Stimulated activated CD4-positive, alpha-beta T cell treated with anti-CD3 and anti-CD28 coated beads, Interleukin-12 subunit alpha, Interleukin-12 subunit beta, amount 100 ng/mL, for 4 hours (primary cell): ENCODE measurements around the gene GRIA1.

Experiments
- DNase-seq: peaks from one replicate; pipeline ENCODE4 v3.0.0-alpha.2; 2020

GRIA1 gene

DNA sequence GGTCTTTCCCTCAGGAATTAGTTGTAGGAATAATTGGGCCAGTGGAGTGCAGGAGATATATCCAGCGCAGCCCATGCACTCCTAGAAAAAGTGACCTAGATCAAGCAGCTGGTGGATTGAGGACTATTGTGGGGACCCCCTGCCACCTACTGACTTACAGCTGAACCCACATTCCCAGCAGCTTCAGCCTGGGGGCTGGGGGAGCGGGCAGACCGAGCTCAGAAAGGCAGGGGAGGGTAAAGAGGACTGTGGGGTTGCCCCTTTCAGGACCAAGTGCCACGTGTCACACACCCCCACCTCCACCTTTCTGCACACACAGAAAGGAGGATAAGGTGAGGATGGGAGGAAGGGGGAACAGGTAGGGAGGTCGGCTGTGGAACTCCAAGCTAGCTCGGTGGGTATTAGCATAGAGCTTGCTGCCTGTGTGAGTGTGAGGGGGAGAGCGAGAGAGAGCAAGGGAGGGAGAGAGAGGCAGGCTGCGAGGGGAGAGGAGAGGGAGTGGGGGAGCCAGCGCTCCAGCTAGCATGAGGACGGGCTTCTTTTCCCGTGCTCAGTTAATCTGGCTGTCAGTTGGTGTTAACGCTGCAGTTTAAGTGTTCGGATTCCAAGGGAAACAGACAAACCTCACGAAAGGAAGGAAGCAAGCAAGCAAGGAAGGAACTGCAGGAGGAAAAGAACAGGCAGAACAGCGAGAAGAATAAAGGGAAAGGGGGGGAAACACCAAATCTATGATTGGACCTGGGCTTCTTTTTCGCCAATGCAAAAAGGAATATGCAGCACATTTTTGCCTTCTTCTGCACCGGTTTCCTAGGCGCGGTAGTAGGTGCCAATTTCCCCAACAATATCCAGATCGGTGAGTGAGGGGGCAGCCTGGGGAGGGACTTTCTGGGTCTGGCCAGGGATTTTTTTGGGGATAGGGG, at the start of gene GRIA1:
TSS of gene GRIA1 (plus strand) at position 553 of the 920 bp plus-strand sequence.
- DNase-seq = no peak

DNA sequence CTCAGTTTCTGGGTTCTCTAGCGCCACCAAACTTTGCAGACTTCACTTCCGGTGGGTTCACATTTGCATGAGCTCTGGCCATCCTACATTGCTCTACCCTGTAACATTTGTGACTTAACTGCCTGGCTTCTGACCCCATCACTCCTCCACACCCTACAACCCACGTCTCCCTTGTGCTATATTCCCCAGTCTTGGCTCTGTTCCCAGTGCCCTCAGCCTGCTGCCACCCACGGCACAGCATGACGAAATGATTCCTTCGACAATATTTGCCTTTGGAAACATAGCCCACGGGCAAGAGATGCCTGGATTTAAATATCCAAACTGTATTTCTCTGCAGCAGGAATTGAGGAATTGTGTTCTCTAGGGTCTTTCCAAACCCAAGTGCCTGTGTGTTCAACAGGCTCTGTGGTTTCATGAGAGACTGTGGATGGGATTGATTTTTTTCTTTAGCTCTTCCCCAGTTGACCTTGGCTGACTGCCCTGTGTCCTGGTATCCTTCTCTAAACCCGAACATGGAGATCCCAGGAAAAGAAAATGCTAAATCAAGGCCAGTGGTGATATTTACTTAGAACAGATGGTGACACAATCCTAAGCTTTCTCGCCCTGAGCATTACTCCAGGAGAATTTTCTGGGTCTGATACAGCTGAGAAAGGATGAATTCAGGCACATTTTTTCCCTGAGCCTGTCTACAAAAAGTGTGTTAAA, 44.4 kb upstream of the GRIA1 start:
- no peak for DNase-seq

DNA sequence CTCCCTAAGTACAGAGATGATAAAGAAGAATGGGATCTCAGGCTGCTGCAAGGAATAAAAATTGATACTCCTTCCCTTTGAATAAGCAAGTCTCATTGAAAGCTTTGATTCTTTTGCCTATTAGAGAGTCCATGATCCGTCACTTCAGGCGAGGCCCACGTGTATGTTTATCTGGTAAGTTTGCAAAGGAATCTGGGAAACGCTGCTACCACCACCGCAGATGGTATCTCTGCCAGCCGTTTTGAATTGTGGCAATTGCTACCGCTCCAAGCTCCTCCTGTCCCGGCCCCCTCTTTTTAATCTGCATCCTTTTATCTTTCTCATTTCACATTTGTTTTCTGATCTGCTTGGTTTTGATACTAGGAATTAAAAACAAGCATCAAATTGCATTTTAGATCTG, 42.9 kb upstream of the GRIA1 start:
- no peak for DNase-seq

DNA sequence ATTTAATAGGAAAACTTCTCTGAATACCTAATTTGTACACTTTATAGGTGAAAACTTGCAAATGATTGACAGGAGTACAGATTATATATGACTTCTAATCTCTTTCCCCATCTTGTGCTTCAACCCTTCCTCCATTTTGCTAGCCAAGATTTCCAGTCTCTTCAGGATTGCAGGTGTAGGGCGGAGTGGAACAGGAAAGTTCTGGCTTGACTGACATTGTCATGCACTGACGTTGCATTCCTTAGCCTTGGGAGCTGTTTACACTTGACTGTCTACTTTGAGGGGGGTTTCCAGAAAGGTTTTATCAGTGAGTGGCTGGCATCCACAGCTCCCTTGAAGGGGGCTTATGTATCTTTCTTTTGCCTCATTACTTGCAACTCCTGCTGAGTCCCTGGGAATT, 34.1 kb upstream of the GRIA1 start:
- no peak for DNase-seq

DNA sequence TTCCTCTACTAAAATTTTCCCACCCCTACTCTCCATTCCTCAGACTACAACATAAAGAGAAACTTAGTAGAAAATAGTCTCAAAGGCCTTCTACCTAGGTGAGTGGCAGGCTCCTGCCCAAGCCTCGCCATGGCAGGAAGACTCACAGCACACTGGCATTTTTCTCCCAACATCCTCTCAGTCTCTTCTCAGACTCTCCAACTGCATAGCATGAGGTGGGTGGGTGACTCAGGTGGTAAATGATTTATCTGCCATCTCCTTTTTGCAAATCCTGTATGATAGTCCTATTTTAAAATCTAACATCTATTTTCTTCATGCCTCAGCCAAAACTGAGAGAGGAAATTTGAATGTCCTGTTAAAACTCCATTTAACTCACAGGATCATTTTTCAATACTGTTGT, 33.5 kb upstream of the GRIA1 start:
- no peak for DNase-seq

DNA sequence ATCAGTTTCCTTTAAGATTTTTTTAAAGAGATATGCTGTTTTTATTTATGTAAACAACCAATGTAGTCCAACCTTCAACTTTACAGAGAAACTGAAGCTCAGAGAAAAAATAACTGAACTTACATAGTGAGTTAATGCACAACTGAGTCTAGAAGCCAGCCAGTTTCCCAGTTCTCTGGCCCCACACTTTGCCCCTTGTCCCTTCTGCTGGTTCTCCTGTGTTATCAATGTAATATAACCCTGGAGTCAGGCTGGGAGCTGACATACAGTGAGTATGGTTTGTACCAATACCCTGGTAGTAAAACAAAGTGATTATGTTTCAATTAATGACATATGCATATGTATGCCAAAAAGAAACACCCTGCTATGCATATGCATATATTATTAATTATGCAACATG, 32.2 kb upstream of the GRIA1 start:
- no peak for DNase-seq

DNA sequence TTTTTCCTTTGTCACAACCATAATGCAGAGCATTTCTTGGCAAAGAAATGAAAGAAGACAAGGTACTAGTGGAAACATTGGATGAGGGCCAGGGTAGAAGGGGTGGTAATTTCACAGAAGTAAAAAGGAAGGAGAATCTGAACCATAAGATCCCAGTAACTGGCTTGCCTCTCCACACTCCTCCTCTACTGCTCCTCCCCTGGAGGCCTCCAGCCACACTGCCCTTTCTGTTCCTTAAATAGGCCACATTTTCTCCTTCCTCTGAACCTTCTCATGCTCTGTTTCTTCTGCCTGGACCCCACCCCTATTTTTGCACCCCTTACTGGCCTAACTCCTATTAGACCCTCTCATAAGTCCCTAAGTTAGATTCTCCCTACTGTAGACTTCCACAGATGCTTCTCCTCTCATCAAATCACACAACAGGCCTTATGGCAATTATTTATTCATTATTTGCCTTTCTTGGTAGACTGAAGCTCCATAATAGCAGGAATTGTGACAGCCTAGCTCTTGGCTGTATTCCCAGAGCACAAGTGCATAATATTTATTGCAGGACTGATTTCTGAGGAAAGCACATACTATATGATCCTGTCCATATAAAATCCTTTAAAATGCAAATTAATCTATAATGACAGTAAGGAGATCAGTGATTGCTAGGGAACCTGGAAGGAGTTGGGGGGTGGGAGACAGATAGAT, 31.3 kb upstream of the GRIA1 start:
- DNase-seq = no peak

GRCh38 chr5:153460421-153460820, 30.0 kb upstream of the GRIA1 start:
- DNase-seq = no peak

DNA sequence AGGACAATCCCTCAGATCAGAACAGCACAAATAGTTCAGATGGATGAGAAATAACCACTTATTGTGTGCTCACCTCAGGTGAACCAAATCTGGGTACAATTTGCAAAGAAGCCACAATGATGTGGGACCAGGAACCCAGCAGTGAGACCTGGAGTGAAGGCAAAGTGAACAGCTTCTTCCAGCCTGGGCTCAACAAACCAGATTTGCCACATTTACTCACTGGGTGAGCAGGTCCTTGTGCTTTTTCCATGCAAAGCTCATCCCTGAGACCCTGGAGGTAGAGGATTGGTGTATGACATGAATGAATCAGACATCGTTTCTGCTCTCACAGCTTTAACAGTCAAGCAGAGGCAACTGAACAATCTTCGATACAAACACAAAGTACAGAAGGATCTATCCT, 29.1 kb upstream of the GRIA1 start:
- DNase-seq = no peak

DNA sequence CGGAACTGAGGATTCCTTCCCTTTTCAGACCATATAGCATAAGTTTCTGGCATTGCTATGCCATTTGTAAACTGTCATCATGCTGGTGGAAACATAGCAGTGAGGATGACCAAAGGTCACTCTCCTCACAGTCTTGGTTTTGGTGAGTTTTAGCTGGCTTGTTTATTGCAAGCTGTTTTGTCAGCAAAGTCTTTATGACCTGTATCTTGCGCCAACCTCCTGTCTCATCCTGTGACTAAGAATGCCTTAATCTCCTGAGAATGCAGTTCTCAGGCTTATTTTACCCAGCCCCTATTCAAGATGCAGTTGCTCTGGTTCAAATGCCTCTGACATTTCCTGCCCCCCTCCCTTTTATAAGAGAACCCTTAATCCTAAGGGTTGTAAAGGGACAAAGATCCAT, 26.7 kb upstream of the GRIA1 start:
- DNase-seq = no peak

DNA sequence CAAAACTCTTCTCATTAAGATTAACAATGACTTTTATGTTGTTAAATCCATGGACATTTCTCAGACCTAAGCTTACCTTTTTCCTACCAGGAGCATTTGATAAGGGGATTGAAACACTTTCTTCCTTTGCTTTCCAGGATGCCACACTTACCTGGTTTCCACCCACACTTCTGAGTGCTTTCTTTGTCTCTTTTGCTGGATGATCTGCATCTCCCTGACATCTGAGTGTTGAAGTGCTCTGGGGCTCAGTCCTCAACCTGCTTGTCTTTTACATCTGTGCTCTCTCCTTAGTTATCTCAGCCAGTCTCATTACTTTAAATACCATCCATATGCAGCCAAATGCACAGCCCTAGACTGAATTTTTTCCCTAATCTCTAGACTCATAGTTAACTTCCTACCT, 22.9 kb upstream of the GRIA1 start:
- no peak for DNase-seq

DNA sequence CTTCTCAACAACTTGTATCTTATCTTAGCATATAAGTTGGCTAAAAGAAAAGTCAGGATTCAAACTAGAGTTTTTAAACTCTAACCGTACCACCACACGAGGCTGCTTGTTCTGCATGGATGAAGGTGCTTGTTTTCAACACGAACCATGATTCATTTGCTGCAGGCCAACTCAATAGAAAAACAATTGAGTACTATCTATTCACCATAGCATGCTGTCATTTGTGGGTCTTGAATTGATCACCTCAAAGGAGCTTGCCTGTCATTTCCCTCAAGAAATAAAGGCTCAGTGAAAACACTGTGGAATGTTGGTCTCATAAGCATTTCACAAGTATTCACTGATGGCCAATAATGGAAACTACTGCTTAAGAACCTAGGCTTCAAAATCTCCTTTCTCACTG, 21.0 kb upstream of the GRIA1 start:
- DNase-seq = no peak

DNA sequence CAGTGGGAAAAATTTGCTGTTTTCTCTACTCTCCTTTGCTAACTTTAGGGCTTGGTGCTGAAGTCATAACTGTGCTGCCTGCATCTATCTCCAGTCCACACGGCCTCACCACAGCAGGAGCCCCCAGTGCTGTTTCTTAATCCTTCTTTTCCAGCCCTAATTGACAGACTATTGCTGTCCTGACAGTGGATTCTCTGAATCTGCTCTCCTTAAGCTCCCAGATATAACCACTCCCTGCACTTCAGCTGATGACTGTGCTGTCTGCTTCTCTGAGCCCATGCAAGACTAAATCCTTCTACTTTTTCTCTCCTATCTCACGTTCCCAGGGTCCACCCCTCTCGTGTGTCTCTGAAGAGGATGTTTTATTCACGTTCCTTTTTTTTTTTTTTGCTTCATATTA, 19.7 kb upstream of the GRIA1 start:
- DNase-seq = no peak

DNA sequence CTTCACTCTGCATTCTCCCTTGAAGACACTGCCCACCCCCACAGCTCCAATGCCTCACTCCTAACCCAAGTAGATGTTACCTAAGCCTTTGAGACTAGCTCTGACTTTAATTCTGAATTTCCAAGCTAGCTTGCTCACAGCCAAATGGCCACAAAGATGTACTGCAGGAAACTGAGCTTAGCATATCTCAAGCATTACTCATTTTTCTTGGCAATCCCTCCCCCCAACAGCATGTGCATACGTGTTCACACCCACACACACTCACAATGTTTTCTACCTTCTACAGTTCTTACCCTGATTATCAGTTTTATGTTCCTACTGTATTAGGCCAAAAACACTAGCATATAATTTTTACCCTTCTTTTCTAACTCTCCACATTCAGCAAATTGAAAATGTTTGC, 13.7 kb upstream of the GRIA1 start:
- no peak for DNase-seq

GRCh38 chr5:153480401-153480800, 10.1 kb upstream of the GRIA1 start:
- no peak for DNase-seq

- DNase-seq = no peak
These were observed 7.0 kb upstream of the GRIA1 start for GRCh38 chr5:153483482-153483881.

DNA sequence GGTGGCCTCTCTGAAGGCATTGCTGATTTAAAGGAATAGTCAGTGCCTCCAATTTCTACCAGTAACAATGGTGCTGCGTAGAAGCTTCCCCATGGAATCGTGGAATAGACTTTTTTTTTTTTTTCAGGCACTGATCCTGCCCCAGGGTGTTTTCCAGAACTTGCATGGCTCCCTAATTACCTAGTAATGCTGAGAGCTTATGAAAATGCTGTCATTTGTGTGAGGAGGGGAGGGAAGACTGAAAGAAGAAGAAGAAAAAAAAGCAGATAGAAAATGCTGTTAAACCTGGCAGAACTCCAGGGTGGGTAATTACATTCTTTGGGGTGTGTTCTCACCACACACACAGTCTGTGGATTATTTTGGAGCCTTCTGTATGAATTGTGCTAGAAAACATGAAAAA, 4.8 kb upstream of the GRIA1 start:
- DNase-seq = no peak

DNA sequence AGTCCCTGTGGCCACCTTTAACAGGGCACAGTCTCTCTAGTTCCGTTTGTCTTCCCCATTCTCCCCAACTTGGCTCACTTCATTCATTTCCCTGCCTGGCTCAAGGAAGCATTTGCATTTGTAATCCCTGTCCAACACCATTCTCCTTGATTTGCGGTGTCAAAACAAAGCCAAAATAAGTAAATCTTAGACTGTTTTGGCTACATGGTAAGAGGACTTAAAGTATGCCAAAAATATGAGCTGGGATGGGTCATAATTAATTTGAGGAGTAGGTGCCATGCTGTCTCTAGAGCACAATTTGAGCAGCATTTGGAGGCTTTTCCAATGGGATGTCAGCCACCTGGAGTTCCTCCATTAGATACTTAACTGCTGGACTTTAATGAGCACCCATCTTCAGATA, 3.7 kb upstream of the GRIA1 start:
- DNase-seq = no peak

GRCh38 chr5:153489611-153490010, 859 bp upstream of the GRIA1 start:
- no peak for DNase-seq

- no peak for DNase-seq
These were observed 721 bp downstream of the GRIA1 start for GRCh38 chr5:153491038-153491744.

DNA sequence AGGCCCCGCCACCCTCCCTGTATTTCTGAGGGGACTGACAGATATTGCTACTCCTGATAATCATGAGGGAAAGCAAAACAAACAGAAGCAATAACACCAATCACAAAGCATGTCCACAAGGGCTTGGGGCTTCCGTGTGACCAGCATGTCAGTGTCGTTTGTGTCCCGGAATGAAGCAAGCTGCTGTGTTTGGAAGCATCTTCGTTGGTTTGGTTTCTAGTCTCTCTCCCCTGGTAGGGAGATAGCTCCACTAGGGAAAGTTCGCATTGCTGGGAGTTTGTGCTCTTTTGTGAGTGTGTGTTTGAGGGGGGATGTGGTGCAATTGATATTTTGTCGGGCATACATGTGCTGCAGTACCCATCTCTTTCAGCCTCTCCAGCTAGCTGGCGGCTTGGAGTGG, 1.4 kb downstream of the GRIA1 start:
- DNase-seq = no peak

- no peak for DNase-seq
These were observed 6.4 kb downstream of the GRIA1 start for GRCh38 chr5:153496835-153497234.

DNA sequence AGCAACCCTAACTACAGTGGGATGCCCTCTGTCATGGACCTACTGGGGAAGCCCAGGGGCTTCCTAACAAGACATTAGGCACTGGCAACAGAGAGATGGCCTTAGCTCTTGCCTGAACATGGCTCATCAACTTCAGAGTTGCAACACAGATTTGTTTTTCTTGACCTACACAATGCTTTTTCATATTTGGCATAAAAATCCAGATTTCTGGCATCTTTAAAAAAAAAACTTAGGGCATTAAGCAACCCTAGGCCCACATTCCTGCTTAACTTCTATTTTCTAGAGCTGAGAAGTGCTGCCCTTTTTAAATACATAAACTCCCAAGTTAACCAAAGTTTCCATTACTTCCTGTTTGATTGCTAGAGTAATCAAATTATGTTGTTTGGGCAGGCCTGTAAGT, 8.0 kb downstream of the GRIA1 start:
- no peak for DNase-seq
